Esophagus (tissue), 2 donors: ENCODE data around the gene OTUD3. TPM values are rescaled to one million over a fixed set of nuclear protein-coding genes. Genes with fewer than 3 reads are reported as not detected.
A peak's percentile ranks its signal among the peaks of the same experiment; 100 is the strongest.
"Not testable (repeated sequence)": the region's sequence is repeated elsewhere in the genome, so short reads cannot be mapped to it uniquely, and the experiment has no call there.

Experiments
- H3K27ac ChIP-seq, 2 donors: one replicate each; pipeline ENCODE4 v1.5.1; 2013; ENCODE audit warnings: low read depth in 2 of 2, mild to moderate bottlenecking in 2 of 2, inconsistent platforms in 1 of 2, low read length in 1 of 2, moderate library complexity in 1 of 2
- H3K27me3 ChIP-seq, 2 donors: one replicate each; pipeline ENCODE4 v1.6.1; 2013; ENCODE audit warnings: low read length in 2 of 2, control low read depth in 1 of 2, mild to moderate bottlenecking in 1 of 2; ENCODE audit not compliant: insufficient read depth in 2 of 2, control insufficient read depth in 1 of 2
- H3K36me3 ChIP-seq, 2 donors: one replicate each; pipeline ENCODE4 v1.6.1; 2013; ENCODE audit warnings: low read length in 1 of 2; ENCODE audit not compliant: control insufficient read depth in 2 of 2, insufficient read depth in 2 of 2
- H3K4me1 ChIP-seq, 2 donors: one replicate each; pipeline ENCODE4 v1.6.1; 2013; ENCODE audit warnings: low read length in 1 of 2; ENCODE audit not compliant: control insufficient read depth in 2 of 2, insufficient read depth in 2 of 2
- H3K4me3 ChIP-seq, 2 donors: one replicate each; pipeline ENCODE4 v1.5.1; 2013; ENCODE audit warnings: low read length in 2 of 2, mild to moderate bottlenecking in 2 of 2, low read depth in 1 of 2, moderate library complexity in 1 of 2
- H3K9me3 ChIP-seq, 2 donors: one replicate each; pipeline ENCODE4 v1.6.1; 2013; ENCODE audit warnings: mild to moderate bottlenecking in 2 of 2, low read depth in 1 of 2, low read length in 1 of 2, moderate library complexity in 1 of 2; ENCODE audit not compliant: control insufficient read depth in 2 of 2, insufficient read depth in 1 of 2
- WGBS, 2 donors: extraction: QIAGEN DNeasy Blood & Tissue Kit; methylation state at CpG; one replicate each; pipeline ENCODE4 v1.1.7; 2013; 5-methylcytosine and 5-hydroxymethylcytosine counted together
- polyA plus RNA-seq, 2 donors: library from polyadenylated mRNA; stranded (reverse); fragments of 200-250 nt; gene quantifications; one replicate each; pipeline ENCODE4 v1.2.3, GENCODE V29; 2013
- donor health status: healthy with polysubstance abuse.
- donor health status: Bipolar disorder and iron deficiency.

Gene OTUD3
- polyA plus RNA-seq, 2 donors: 1.4 to 2.4 TPM

DNA sequence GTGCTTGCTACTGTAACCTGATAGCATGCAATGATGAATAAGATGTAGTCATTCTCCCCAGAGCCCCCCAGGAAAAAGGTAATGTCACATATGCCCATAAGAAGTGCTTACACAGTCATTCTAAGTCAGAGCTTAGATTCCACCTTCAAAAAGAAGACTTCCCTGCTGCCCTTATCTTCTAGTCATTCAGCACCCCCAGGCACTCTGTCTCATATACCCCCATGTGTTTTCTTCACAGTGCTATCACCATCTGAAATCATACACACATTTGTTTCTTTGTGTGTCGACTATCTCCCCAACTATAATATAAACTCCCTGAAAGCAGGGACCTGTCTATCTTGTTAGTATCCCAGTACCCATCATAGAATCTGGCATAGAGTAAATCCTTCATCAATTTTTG is 16.2 kb upstream of the OTUD3 start:
- Histone ChIP-seq H3K4me1 (no peaks in the 10 kb centered on the region), H3K36me3 (no peaks in the 10 kb centered on the region), H3K27ac (no peak overlapping the region), H3K27me3 (no peaks in the 10 kb centered on the region), H3K9me3 (no peaks in the 10 kb centered on the region), H3K4me3 (no peak overlapping the region)
- WGBS, 2 donors: 79 to 81% methylated on average over 1 of the region's 1 CpG

DNA sequence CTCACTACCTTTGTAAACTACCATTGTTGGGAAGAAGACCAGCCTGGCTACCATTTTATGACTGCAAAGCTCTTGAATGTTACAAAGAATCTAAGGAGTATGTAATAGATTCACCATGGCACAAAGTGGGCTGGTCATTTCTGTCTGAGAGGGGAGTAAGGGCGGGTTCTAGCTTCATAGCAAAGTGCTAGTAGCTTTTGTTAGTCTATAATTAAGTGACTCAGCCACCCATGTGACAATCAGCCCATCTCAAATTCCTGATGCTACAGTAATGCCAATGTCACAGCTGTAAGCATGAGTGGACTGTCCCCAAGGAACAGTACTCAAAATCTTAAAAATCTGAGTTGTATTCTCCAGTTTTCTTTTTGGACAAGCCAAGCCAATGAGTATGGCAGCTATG is 15.4 kb upstream of the OTUD3 start:
- no peak overlapping the region for H3K27ac ChIP-seq
- H3K9me3 ChIP-seq: no peaks in the 10 kb centered on the region
- no peak overlapping the region for H3K4me3 ChIP-seq
- H3K27me3 ChIP-seq: no peaks in the 10 kb centered on the region
- 50 to 52% methylated on average over 1 of the region's 1 CpG for WGBS, 2 donors
- H3K4me1 ChIP-seq: no peaks in the 10 kb centered on the region
- H3K36me3 ChIP-seq: no peaks in the 10 kb centered on the region

DNA sequence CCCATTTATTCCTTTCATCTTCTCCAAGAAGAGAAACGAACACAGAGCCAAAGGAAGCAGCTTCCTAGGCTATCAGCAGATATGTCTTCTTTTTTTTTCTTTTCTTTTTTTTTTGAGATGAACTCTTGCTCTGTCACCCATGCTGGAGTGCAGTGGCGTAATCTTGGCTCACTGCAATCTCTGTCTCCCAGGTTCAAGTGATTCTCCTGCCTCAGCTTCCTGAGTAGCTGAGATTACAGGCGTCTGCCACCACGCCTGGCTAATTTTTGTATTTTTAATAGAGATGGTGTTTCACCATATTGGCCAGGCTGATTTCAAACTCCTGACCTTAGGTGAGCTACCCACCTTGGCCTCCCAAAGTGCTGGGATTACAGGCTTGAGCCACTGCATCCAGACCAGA is 13.6 kb upstream of the OTUD3 start:
- not testable (repeated sequence) for H3K4me1 ChIP-seq, H3K9me3 ChIP-seq, H3K4me3 ChIP-seq, H3K27me3 ChIP-seq, H3K27ac ChIP-seq, H3K36me3 ChIP-seq
- 79 to 80% methylated on average over 4 of the region's 4 CpGs for WGBS, 2 donors

DNA sequence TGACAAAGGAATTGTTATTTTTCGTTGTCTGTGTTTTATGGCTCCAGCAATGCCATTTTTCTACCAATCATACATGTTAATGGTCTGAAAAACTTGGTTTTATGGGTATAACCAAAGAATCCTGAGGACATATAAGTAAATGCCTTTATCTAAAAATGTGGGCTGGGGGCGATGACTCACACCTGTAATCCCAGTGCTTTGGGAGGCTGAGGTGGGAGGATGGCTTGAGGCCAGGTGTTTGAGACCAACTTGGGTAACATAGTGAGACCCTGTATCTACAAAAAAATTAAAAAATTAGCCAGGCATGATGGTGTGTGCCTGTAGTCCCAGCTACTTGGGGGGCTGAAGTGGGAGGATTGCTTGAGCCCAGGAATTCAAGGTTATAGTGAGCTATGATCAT is 12.7 kb upstream of the OTUD3 start:
- not testable (repeated sequence) for H3K36me3 ChIP-seq, H3K4me3 ChIP-seq, H3K9me3 ChIP-seq, H3K27ac ChIP-seq, H3K27me3 ChIP-seq, H3K4me1 ChIP-seq
- 74% methylated on average over 2 of the region's 2 CpGs for WGBS, 2 donors

DNA sequence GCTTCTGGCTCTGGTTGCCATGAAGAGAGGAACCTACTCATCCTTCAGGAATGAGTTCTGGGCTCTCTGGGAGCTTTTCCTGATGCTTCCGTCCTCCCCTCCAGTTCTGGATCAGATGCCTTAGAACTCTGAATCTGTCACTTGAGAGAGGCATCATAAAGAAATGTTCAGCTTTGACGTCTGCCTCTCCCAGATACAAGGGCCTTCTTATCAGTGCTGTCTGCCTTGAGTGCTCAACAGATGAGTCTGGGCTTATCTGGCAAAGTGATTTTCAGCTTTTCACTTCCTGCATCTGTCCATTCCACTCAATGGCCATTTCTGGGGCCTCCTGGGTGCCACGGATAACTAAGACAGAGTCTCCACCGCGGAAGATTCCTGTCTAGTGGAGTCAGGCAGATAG is 12.3 kb upstream of the OTUD3 start:
- Histone ChIP-seq H3K27me3 (no peaks in the 10 kb centered on the region), H3K36me3 (no peaks in the 10 kb centered on the region), H3K27ac (no peak overlapping the region), H3K4me1 (no peaks in the 10 kb centered on the region), H3K4me3 (no peak overlapping the region), H3K9me3 (no peaks in the 10 kb centered on the region)
- WGBS, 2 donors: 71 to 73% methylated on average over 5 of the region's 5 CpGs

DNA sequence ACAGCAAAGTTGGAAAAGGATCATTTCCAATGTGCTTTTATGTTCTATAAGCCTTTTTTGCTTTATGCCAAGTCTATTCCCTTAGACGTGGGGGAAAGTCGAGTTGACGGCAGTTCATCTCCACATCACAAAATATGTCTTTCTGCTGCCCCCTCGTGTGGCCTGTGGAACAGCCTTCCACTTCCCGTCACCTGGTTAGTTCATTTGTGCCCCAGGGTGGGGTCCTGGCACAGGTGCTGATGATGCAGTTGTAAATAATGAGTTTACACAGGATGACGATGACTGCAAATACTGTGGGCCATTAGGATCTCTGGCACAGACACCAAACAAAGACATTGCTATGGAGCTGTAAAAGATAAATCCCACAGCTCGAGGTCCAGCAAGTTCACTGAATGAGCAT is 10.0 kb upstream of the OTUD3 start:
- H3K4me3 ChIP-seq: no peak overlapping the region
- no peak overlapping the region for H3K27ac ChIP-seq
- H3K4me1 ChIP-seq: no peaks in the 10 kb centered on the region
- no peaks in the 10 kb centered on the region for H3K9me3 ChIP-seq
- H3K36me3 ChIP-seq: no peaks in the 10 kb centered on the region
- H3K27me3 ChIP-seq: no peaks in the 10 kb centered on the region
- WGBS, 2 donors: 32 to 40% methylated on average over 7 of the region's 7 CpGs

DNA sequence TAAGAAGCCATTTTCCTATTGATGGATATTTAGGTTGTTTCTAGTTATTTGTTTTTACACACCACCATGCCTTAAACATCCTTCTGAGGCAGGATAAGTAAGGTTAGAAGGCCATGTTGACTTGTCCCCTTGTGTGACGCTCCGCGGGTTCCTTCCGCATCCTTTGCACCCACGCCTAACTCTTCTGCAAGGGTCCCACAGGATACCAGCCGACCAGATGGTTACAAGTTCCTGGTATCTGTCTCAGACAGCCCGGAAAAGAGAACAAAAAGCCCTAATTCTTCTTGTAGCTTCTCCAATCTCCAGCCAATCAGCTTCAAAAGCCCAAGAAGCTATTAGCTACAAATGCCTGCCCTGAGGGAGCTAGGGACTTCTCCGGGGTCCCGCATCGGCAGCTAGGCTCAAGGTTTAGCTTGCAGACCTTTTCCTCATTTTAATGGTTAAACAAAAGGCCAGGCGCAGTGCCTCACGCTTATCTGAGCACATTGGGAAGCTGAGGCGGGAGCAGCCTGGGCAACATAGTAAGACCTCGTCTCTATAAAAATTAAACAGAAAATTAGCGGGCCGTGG is 4.9 kb upstream of the OTUD3 start:
- 84% methylated on average over 16 of the region's 16 CpGs for WGBS, 2 donors
- H3K4me1 ChIP-seq: no peaks in the 10 kb centered on the region
- H3K36me3 ChIP-seq: no peaks in the 10 kb centered on the region
- no peak overlapping the region for H3K27ac ChIP-seq
- no peak overlapping the region for H3K4me3 ChIP-seq
- H3K27me3 ChIP-seq: no peaks in the 10 kb centered on the region
- H3K9me3 ChIP-seq: no peaks in the 10 kb centered on the region

DNA sequence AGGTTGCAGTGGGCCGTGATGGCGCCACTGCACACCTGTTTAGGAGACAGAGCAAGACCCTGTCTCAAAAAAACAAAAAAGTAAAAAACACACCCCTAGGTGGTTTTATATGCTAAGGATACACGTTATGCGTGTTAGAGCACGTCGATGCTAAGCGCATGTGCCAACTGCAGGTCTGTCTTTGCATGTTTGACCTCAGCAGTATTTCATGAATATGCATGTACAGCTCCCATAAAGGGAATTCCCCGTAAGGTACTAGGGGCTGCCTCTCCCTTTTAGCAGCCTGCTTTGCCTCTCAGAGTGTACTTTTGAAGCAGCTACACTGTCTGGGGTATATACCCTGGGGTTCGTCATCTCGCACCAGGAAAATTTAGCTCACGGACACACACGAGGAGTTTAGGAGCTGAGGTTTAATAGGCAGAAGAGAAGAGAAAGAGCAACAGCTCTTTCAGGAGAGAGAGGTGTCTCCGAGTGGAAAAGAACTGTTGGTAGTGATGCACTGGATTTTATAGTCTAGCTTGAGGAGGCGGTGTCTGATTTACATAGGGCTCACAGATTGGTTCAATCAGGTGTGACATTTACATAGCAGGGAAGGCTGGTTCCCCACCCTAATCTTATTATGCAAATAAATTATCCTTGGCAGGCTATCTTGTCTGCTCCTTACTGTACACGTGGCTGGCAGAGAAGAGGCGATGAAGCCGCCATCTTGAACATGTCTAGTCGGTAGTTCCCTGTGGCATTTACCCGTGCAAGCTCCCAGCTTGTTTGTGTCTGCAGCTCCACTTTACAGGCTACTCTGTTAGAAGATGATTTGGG is 4.2 kb upstream of the OTUD3 start:
- H3K4me1 ChIP-seq: no peaks in the 10 kb centered on the region
- no peaks in the 10 kb centered on the region for H3K27me3 ChIP-seq
- peak overlapping the region; percentile 6 to 72 for H3K27ac ChIP-seq
- H3K9me3 ChIP-seq: no peaks in the 10 kb centered on the region
- 48 to 60% methylated on average over 19 of the region's 19 CpGs for WGBS, 2 donors
- H3K36me3 ChIP-seq: no peaks in the 10 kb centered on the region
- H3K4me3 ChIP-seq: no peak overlapping the region

DNA sequence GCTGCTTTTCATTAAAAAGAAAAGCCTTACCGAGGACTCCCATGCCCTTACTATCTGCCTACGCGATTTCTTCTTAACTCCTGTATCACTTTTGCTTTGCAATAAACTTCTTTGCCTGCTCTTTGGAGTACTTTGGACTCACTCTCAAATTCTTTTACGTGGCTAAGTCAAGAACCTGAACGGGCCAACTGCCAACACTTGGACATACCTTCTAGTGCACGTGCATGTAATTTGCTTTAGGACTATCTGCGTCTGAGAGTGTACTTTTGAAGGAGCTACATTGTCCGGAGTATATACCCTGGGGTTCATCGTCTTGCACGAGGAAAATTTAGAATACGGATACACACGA is 3.6 kb upstream of the OTUD3 start:
- H3K27ac ChIP-seq: no peak overlapping the region
- no peaks in the 10 kb centered on the region for H3K36me3 ChIP-seq
- WGBS, 2 donors: 77 to 86% methylated on average over 12 of the region's 12 CpGs
- H3K4me3 ChIP-seq: no peak overlapping the region
- no peaks in the 10 kb centered on the region for H3K27me3 ChIP-seq
- no peaks in the 10 kb centered on the region for H3K9me3 ChIP-seq
- no peaks in the 10 kb centered on the region for H3K4me1 ChIP-seq

DNA sequence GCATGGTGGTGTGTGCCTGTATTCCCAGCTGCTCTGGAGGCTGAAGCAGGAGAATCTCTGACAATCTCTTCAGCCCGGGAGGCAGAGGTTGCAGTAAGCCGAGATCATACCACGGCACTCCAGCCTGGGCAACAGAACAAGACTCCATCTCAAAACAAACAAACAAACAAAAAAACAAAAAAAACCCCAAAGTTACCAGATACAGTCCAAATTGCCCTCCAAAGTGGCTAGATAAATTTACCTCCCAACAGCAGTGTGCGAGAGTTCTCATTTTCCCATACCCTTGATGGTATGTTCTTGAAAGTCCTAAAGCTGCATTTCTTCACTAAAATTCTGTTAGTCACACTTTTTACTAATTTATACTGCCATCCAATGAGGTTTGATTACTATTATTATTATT is 3.0 kb upstream of the OTUD3 start:
- Histone ChIP-seq H3K4me3 (no peak overlapping the region), H3K27ac (no peak overlapping the region), H3K27me3 (no peaks in the 10 kb centered on the region), H3K9me3 (no peaks in the 10 kb centered on the region), H3K36me3 (no peaks in the 10 kb centered on the region), H3K4me1 (no peaks in the 10 kb centered on the region)
- WGBS, 2 donors: 89 to 95% methylated on average over 4 of the region's 4 CpGs
